HG02623 (cell line): Measurements from ENCODE around the gene CDK6.
"Not testable (repeated sequence)": the region's sequence is repeated elsewhere in the genome, so short reads cannot be mapped to it uniquely, and the experiment has no call there.

Experiments
- ATAC-seq: cut with Tn5 transposase; IDR thresholded peaks from one replicate; pipeline ENCODE4 v1.9.1; 2021; ENCODE audit warnings: moderate library complexity; ENCODE audit not compliant: unreplicated experiment

CDK6 gene

GRCh38 chr7:92604517-92604916 lies 231.9 kb downstream of the CDK6 start:
- ATAC-seq: not testable (repeated sequence)

- no peak for ATAC-seq
These were observed 233.3 kb downstream of the CDK6 start for GRCh38 chr7:92603089-92603445.

GRCh38 chr7:92602352-92603088 lies 233.9 kb downstream of the CDK6 start:
- no peak for ATAC-seq

DNA sequence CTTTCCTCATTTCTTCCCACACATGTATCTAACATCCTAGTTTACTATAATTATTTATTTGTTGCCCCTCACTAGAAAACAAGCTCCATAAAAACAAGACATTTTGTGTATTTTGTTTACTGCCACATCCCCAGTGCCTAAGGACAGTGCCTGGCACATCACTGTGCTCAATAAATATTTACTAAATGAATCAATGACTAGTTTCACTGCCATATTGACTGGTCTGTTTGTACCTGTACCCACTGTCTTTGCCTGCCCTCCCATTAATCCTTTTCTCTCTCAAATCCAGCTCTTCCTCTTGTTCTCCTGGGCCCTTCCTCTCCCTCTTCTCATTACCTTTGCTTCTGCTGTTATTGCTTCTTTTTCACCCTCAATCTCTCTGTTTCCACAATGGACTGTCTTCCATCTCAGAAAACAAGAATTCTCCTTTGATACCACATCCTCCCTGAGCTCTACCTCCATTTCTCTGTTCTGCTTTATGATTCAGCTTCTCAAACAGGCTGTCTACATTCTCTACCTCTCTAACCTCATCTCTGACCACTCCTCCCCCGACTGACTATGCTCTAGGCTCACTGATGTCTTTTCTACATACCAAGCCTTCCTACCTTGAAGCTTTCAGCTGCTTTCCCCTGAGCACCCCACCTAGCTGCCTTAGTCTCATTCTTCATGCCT lies 237.9 kb downstream of the CDK6 start:
- peak; percentile 80 for ATAC-seq

DNA sequence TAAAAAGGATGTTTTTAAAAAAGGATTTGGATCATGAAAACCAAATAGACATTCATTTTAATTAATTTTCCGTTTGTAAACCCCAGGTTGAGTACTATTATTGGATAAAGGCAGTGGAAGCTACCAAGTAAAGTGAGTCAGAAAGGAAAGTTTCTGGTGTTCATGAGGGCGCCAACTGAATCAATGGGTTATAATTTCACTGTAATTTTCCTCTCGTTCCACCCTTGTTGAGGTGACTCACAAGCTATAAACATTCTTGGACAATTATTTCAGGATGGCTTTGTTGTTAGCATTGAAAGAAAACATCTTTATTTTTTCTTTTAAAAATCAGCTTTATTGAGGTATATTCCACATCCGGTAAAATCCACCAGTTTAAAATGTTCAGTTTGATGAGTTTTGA lies 241.1 kb downstream of the CDK6 start:
- ATAC-seq: no peak

DNA sequence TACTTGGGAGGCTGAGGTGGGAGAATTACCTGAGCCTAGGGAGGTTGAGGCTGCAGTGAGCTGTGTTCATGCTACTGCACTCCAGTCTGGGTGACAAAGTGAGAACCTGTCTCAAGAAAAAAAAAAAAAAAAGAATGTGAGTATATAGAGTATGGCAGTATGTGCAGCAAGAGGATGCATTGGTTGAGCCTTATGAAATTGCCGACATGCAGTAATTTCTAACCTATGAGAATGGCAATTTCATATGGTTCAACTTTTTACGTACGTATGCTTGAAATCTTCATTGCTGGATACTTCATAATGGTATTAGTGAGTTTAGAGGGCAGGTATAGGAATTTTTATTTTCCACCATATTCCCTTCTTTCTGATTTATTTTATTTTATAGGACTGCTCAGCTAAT lies 241.6 kb downstream of the CDK6 start:
- ATAC-seq: no peak

- ATAC-seq: no peak
These were observed 245.6 kb downstream of the CDK6 start for GRCh38 chr7:92590711-92591310.

DNA sequence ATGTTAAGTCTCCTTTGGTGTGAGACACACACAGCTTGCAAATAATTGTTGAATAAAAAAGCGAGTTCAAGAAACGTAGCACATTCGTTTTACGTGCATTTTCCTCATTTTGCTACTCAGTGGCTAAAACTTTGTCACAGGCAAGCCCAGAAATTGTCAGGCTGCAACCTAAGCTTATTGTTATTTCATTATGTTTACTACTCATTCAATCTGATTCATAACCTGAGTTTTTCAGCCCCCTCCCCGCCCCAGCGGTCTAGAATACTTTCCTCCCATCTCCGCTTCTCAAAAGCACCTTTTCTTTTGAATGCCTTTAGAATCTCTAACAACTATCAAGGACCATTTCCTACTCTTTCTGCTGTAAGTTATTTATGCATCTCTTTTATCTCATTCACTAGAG lies 247.3 kb downstream of the CDK6 start:
- no peak for ATAC-seq

DNA sequence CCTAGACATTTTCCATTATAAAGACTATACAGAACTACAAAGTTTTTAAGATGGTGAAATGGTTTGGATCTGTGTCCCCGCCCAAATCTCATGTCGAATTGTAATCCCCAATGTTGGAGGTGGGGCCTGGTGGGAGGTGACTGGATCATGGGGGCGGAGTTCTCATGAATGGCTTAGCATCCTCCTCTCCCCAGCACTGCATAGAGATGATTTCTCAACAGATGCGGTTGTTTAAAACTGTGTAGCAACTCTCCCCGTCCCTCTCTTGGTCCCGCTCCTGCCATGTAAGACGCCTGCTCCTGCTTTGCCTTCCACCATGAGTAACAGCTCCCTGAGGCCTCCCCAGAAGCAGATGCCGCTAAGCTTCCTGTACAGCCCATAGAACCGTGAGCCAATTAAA lies 247.8 kb downstream of the CDK6 start:
- no peak for ATAC-seq

DNA sequence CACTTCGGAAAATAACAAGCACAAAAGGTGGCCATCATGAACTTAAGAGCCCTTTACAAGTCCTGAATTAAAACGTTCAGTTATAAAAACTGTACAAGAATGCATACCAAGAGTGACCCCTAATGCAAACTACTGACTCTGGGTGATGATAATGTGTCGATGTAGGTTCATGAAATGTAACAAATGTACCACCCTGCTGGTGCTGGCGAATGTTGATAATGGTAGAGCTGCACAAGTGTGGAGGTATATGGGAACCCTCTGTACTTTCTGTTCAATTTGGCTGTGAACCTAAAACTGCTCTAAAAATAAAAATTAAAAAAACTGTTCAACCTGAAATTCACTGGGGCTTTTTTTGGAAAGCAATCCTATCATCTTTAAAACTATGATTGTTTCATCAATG lies 249.5 kb downstream of the CDK6 start:
- ATAC-seq: no peak

GRCh38 chr7:92586403-92586802 lies 250.0 kb downstream of the CDK6 start:
- no peak for ATAC-seq

DNA sequence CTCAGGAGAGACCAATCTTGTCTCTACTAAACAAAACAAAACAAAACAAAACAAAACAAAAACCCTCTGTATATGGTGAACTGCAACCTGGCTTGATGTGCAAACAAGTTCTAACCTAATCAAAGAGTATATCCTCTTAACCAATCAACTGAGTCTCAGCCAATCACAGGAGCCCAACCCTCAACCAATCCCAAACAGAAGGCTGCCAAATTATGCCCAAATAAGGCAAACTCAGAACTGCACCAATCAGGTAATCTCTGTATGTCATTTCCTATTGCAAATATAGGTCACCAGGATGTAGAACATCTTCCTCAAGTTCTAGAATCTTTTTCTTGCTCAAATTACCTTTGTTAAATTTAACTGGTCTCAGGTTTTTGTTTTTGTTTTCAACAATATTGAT lies 251.4 kb downstream of the CDK6 start:
- ATAC-seq: no peak

GRCh38 chr7:92582948-92583347 lies 253.4 kb downstream of the CDK6 start:
- ATAC-seq: no peak

DNA sequence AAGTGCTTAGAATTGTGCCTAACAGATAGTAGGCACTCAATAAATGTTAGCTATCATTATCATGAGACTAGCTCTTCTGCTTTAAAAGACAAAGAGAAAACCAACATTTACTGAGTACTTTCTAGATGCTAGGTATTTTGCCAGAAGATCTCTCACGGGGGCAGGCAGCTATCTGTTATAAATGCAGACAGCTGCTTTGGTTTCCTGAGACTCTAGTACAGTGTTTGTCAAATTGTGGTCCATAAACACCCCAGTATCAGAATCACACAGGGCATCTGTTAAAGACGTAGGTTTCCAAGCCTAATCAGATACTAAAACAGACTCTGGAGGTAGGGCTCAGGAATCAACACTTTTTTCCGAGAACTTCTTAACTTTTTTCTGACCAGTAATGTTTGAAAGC lies 260.1 kb downstream of the CDK6 start:
- no peak for ATAC-seq

DNA sequence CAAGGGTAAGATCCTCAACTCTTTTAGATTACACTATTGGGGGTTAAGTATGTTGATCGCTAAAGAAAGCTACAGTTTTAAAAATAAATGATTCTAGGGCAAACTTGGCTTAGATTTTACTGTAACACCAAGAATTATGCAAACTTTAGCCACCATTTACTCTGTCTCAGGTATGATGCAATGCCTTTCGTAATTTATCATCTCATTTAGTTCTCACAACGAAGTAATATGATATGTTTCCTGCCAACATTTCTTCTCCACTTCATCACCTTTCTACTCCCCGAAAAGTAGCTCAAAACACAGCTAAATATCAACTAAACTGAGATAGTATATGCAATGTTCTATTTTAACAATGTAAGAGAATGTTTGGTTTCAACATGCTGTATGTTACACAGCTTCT lies 267.2 kb downstream of the CDK6 start:
- ATAC-seq: no peak

GRCh38 chr7:92567460-92567859 lies 268.9 kb downstream of the CDK6 start:
- no peak for ATAC-seq

DNA sequence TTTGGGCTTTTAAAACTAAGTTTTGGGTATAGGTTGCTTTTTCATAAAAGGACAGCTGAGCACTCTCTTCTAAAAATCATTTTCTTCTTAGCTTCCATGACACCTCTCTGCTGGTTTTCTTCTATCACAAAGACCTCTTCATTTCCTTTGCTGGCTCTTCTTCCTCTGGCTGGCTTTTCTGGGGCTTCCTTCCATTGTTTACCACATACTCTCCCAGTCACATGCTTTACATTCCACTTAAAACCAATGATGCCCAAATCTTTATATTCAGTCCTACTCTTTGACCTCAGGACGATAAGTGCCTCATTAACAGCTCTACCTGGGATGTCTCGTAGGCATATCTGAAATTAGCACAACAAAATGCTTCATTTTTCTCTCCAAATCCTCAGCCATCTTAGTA lies 273.0 kb downstream of the CDK6 start:
- ATAC-seq: no peak

GRCh38 chr7:92560602-92561001 lies 275.8 kb downstream of the CDK6 start:
- no peak for ATAC-seq

GRCh38 chr7:92557808-92558362 lies 278.5 kb downstream of the CDK6 start:
- no peak for ATAC-seq

- ATAC-seq: no peak
These were observed 279.1 kb downstream of the CDK6 start for GRCh38 chr7:92557249-92557648.
